Measurements from ENCODE around the gene DESI2.

DESI2 gene

GRCh38 chr1:244699741-244700140 lies 46.8 kb downstream of the DESI2 start:
- no peaks in the 10 kb centered on the region for H3K27me3 ChIP-seq (ENCODE audit: insufficient read depth, low read length)
- H3K4me3 ChIP-seq (ENCODE audit: low read length) = no peak overlapping the region
- no peak overlapping the region for H2AFZ ChIP-seq (ENCODE audit: low read depth, low read length)
- H3K36me3 ChIP-seq (ENCODE audit: insufficient read depth, low read length) = peaks cover 45% of the 10 kb centered on the region
- H3K9me3 ChIP-seq (ENCODE audit: low read length) = peaks cover 8% of the 10 kb centered on the region
- H3K4me1 ChIP-seq (ENCODE audit: insufficient read depth, low read length) = no peaks in the 10 kb centered on the region

- Histone ChIP-seq H2AFZ (ENCODE audit: low read depth, low read length) (no peak overlapping the region), H3K4me1 (ENCODE audit: insufficient read depth, low read length) (no peaks in the 10 kb centered on the region), H3K4me3 (ENCODE audit: low read length) (no peak overlapping the region), H3K9me3 (ENCODE audit: low read length) (peaks cover 8% of the 10 kb centered on the region), H3K36me3 (ENCODE audit: insufficient read depth, low read length) (peaks cover 45% of the 10 kb centered on the region), H3K27me3 (ENCODE audit: insufficient read depth, low read length) (no peaks in the 10 kb centered on the region)
Measured at GRCh38 chr1:244700808-244701207, 47.9 kb downstream of the DESI2 start.

- no peak overlapping the region for H3K4me3 ChIP-seq (ENCODE audit: low read length)
- H2AFZ ChIP-seq (ENCODE audit: low read depth, low read length) = no peak overlapping the region
- H3K36me3 ChIP-seq (ENCODE audit: insufficient read depth, low read length) = peaks cover 43% of the 10 kb centered on the region
- no peaks in the 10 kb centered on the region for H3K4me1 ChIP-seq (ENCODE audit: insufficient read depth, low read length)
- H3K9me3 ChIP-seq (ENCODE audit: low read length) = peaks cover 8% of the 10 kb centered on the region
- H3K27me3 ChIP-seq (ENCODE audit: insufficient read depth, low read length) = no peaks in the 10 kb centered on the region
Measured at GRCh38 chr1:244702620-244703019, 49.7 kb downstream of the DESI2 start.

- Histone ChIP-seq H3K4me1 (ENCODE audit: insufficient read depth, low read length) (no peaks in the 10 kb centered on the region), H3K36me3 (ENCODE audit: insufficient read depth, low read length) (peaks cover 35% of the 10 kb centered on the region), H2AFZ (ENCODE audit: low read depth, low read length) (no peak overlapping the region), H3K9me3 (ENCODE audit: low read length) (peaks cover 6% of the 10 kb centered on the region), H3K27me3 (ENCODE audit: insufficient read depth, low read length) (no peaks in the 10 kb centered on the region), H3K4me3 (ENCODE audit: low read length) (no peak overlapping the region)
Measured at GRCh38 chr1:244704107-244704506, 51.2 kb downstream of the DESI2 start.

GRCh38 chr1:244705261-244706234 lies 52.6 kb downstream of the DESI2 start:
- no peaks in the 10 kb centered on the region for H3K27me3 ChIP-seq (ENCODE audit: insufficient read depth, low read length)
- peaks cover 2% of the 10 kb centered on the region for H3K9me3 ChIP-seq (ENCODE audit: low read length)
- no peak overlapping the region for H3K4me3 ChIP-seq (ENCODE audit: low read length)
- no peak overlapping the region for H2AFZ ChIP-seq (ENCODE audit: low read depth, low read length)
- peaks cover under 1% of the 10 kb centered on the region for H3K4me1 ChIP-seq (ENCODE audit: insufficient read depth, low read length)
- peaks cover 24% of the 10 kb centered on the region for H3K36me3 ChIP-seq (ENCODE audit: insufficient read depth, low read length)

- Histone ChIP-seq H3K4me1 (ENCODE audit: insufficient read depth, low read length) (peaks cover 5% of the 10 kb centered on the region), H2AFZ (ENCODE audit: low read depth, low read length) (no peak overlapping the region), H3K4me3 (ENCODE audit: low read length) (no peak overlapping the region), H3K27me3 (ENCODE audit: insufficient read depth, low read length) (no peaks in the 10 kb centered on the region), H3K9me3 (ENCODE audit: low read length) (no peaks in the 10 kb centered on the region), H3K36me3 (ENCODE audit: insufficient read depth, low read length) (peaks cover 11% of the 10 kb centered on the region)
Measured at GRCh38 chr1:244709076-244709475, 56.1 kb downstream of the DESI2 start.

GRCh38 chr1:244709476-244710368 lies 56.8 kb downstream of the DESI2 start:
- Histone ChIP-seq H3K4me1 (ENCODE audit: insufficient read depth, low read length) (peaks cover 5% of the 10 kb centered on the region), H3K36me3 (ENCODE audit: insufficient read depth, low read length) (peaks cover 11% of the 10 kb centered on the region), H3K27me3 (ENCODE audit: insufficient read depth, low read length) (no peaks in the 10 kb centered on the region), H3K9me3 (ENCODE audit: low read length) (no peaks in the 10 kb centered on the region), H3K4me3 (ENCODE audit: low read length) (no peak overlapping the region), H2AFZ (ENCODE audit: low read depth, low read length) (no peak overlapping the region)

- H2AFZ ChIP-seq (ENCODE audit: low read depth, low read length) = no peak overlapping the region
- no peaks in the 10 kb centered on the region for H3K27me3 ChIP-seq (ENCODE audit: insufficient read depth, low read length)
- H3K4me1 ChIP-seq (ENCODE audit: insufficient read depth, low read length) = peaks cover 5% of the 10 kb centered on the region
- peaks cover 8% of the 10 kb centered on the region for H3K36me3 ChIP-seq (ENCODE audit: insufficient read depth, low read length)
- H3K9me3 ChIP-seq (ENCODE audit: low read length) = no peaks in the 10 kb centered on the region
- no peak overlapping the region for H3K4me3 ChIP-seq (ENCODE audit: low read length)
Measured at GRCh38 chr1:244710474-244711062, 57.6 kb downstream of the DESI2 start.

- Histone ChIP-seq H3K4me1 (ENCODE audit: insufficient read depth, low read length) (peaks cover 5% of the 10 kb centered on the region), H3K27me3 (ENCODE audit: insufficient read depth, low read length) (no peaks in the 10 kb centered on the region), H3K36me3 (ENCODE audit: insufficient read depth, low read length) (no peaks in the 10 kb centered on the region), H3K9me3 (ENCODE audit: low read length) (no peaks in the 10 kb centered on the region), H3K4me3 (ENCODE audit: low read length) (no peak overlapping the region), H2AFZ (ENCODE audit: low read depth, low read length) (no peak overlapping the region)
Measured at GRCh38 chr1:244712669-244713068, 59.7 kb downstream of the DESI2 start.

GRCh38 chr1:244713332-244713731 lies 60.4 kb downstream of the DESI2 start:
- no peak overlapping the region for H2AFZ ChIP-seq (ENCODE audit: low read depth, low read length)
- peaks cover 5% of the 10 kb centered on the region for H3K4me1 ChIP-seq (ENCODE audit: insufficient read depth, low read length)
- no peak overlapping the region for H3K4me3 ChIP-seq (ENCODE audit: low read length)
- no peaks in the 10 kb centered on the region for H3K9me3 ChIP-seq (ENCODE audit: low read length)
- no peaks in the 10 kb centered on the region for H3K36me3 ChIP-seq (ENCODE audit: insufficient read depth, low read length)
- H3K27me3 ChIP-seq (ENCODE audit: insufficient read depth, low read length) = no peaks in the 10 kb centered on the region

GRCh38 chr1:244727871-244728474 lies 75.0 kb downstream of the DESI2 start:
- Histone ChIP-seq H3K27me3 (ENCODE audit: insufficient read depth, low read length) (no peaks in the 10 kb centered on the region), H3K4me3 (ENCODE audit: low read length) (no peak overlapping the region), H3K4me1 (ENCODE audit: insufficient read depth, low read length) (no peaks in the 10 kb centered on the region), H3K9me3 (ENCODE audit: low read length) (peaks cover 10% of the 10 kb centered on the region), H3K36me3 (ENCODE audit: insufficient read depth, low read length) (no peaks in the 10 kb centered on the region), H2AFZ (ENCODE audit: low read depth, low read length) (no peak overlapping the region)

- H3K36me3 ChIP-seq (ENCODE audit: insufficient read depth, low read length) = no peaks in the 10 kb centered on the region
- peak overlapping the region; percentile 5 for H3K4me3 ChIP-seq (ENCODE audit: low read length)
- no peaks in the 10 kb centered on the region for H3K4me1 ChIP-seq (ENCODE audit: insufficient read depth, low read length)
- peak overlapping the region; percentile 23 for H2AFZ ChIP-seq (ENCODE audit: low read depth, low read length)
- peaks cover 13% of the 10 kb centered on the region for H3K9me3 ChIP-seq (ENCODE audit: low read length)
- H3K27me3 ChIP-seq (ENCODE audit: insufficient read depth, low read length) = no peaks in the 10 kb centered on the region
Measured at GRCh38 chr1:244730153-244730933, 77.4 kb downstream of the DESI2 start.
